K562 (cell line): ENCODE data around the gene CRYGC. TPM values are rescaled to one million over a fixed set of nuclear protein-coding genes. Genes with fewer than 3 reads are reported as not detected.

Source experiments
- ATAC-seq: fragments of 200-7000 bp; cut with Tn5 transposase; 3 replicates; pipeline ENCODE4 v1.9.1; 2020; ENCODE audit warnings: moderate library complexity
- BruUV-seq: library from RNA; stranded (reverse); fragments of 400-500 nt; replicated peaks from 2 replicates; lab custom pipeline; 2021; lab: Mats Ljungman, UMichigan
- CTCF ChIA-PET: fragments of 300-600 bp; formaldehyde crosslinking; extraction: SDS; loops from one replicate; lab custom pipeline; 2021; ENCODE audit warnings: low intra/inter-chr PET ratio; lab: Yijun Ruan, JAX
- POLR2A ChIA-PET: fragments of 300-600, 350-650 bp; sonication (Branson Sonifier 250); formaldehyde crosslinking; extraction: SDS; loops from one replicate; lab custom pipeline; 2021; ENCODE audit warnings: antibody characterized with exemption, inconsistent platforms; lab: Yijun Ruan, JAX
- DNase-seq, 4 experiments: peaks; one replicate each; pipeline versions ENCODE4 v3.0.0 to v3.0.0-alpha.2; 2011 to 2018; ENCODE audit warnings: low spot score in 3 of 4, mixed read lengths in 3 of 4; ENCODE audit errors: extremely low read depth in 1 of 4
- FAIRE-seq: peaks from 2 replicates; lab custom pipeline; 2011; peaks lifted over from hg19 to GRCh38; lab: Jason Lieb, UNC
- H2AFZ ChIP-seq: 2 replicates; pipeline ENCODE4 v1.6.0; 2011; ENCODE audit warnings: low read depth, low read length, control low read depth, inconsistent platforms
- H3K27ac ChIP-seq: fragments of 200-600 bp; 3 replicates; pipeline ENCODE4 v1.8.0; 2011; ENCODE audit warnings: low read depth, mild to moderate bottlenecking, control low read depth, inconsistent platforms, low read length, moderate library complexity, mixed read lengths; ENCODE audit errors: extremely low read depth
- H3K27me3 ChIP-seq, 2 experiments: fragments of 300-600 bp in 1 of 2; 2 replicates in 1 of 2; 3 replicates in 1 of 2; pipeline versions ENCODE4 v1.6.0 to v1.8.0; 2011; ENCODE audit warnings: inconsistent platforms in 2 of 2, low read length in 2 of 2, mild to moderate bottlenecking in 1 of 2, mixed read lengths in 1 of 2, moderate library complexity in 1 of 2; ENCODE audit not compliant: control insufficient read depth in 2 of 2, insufficient read depth in 2 of 2
- H3K36me3 ChIP-seq: fragments of 300-600 bp; 3 replicates; pipeline ENCODE4 v1.8.0; 2011; ENCODE audit warnings: mild to moderate bottlenecking, low read length, inconsistent platforms; ENCODE audit not compliant: control insufficient read depth, insufficient read depth
- H3K4me1 ChIP-seq, 2 experiments: fragments of 200-600 bp in 1 of 2; replicated peaks in 1 of 2; 2 replicates in 1 of 2; 3 replicates in 1 of 2; pipeline versions ENCODE4 v1.5.1 to v1.8.0; 2011; ENCODE audit warnings: inconsistent platforms in 2 of 2, low read length in 2 of 2, mild to moderate bottlenecking in 1 of 2, mixed read lengths in 1 of 2, moderate library complexity in 1 of 2; ENCODE audit not compliant: control insufficient read depth in 2 of 2, insufficient read depth in 2 of 2
- H3K4me2 ChIP-seq: 2 replicates; pipeline ENCODE4 v1.6.1; 2011; ENCODE audit warnings: low read length, control low read depth, inconsistent platforms, mixed read lengths; ENCODE audit not compliant: insufficient read depth
- H3K4me3 ChIP-seq: fragments of 200-600 bp; sonication (generic), shearing (Covaris generic); 2 replicates; pipeline ENCODE4 v1.5.1; 2016; ENCODE audit warnings: control low read depth, inconsistent platforms
- H3K79me2 ChIP-seq: fragments of 200-600 bp; 3 replicates; pipeline ENCODE4 v1.8.0; 2011; ENCODE audit warnings: low read length, inconsistent platforms; ENCODE audit not compliant: control insufficient read depth, insufficient read depth
- H3K9ac ChIP-seq, 2 experiments: 2 replicates each; pipeline versions ENCODE4 v1.6.0 to v1.6.1; 2011; ENCODE audit warnings: low read depth in 2 of 2, low read length in 2 of 2, control low read depth in 1 of 2, inconsistent platforms in 1 of 2, mild to moderate bottlenecking in 1 of 2, mixed read lengths in 1 of 2; ENCODE audit not compliant: insufficient read depth in 1 of 2
- H3K9me1 ChIP-seq: one replicate; pipeline ENCODE4 v1.6.0; 2011; ENCODE audit warnings: inconsistent platforms, mild to moderate bottlenecking, low read length, moderate library complexity; ENCODE audit not compliant: control insufficient read depth, insufficient read depth
- H3K9me3 ChIP-seq: replicated peaks from 2 replicates; pipeline ENCODE4 v1.5.1; 2011; ENCODE audit warnings: low read depth, low read length, inconsistent platforms; ENCODE audit not compliant: control insufficient read depth, insufficient read depth
- H4K20me1 ChIP-seq: replicated peaks from 2 replicates; pipeline ENCODE4 v1.6.1; 2011; ENCODE audit warnings: low read length, inconsistent platforms, mixed read lengths; ENCODE audit not compliant: control insufficient read depth, insufficient read depth
- MYC ChIP-seq, 2 experiments: fragments of 250-450 bp in 1 of 2; sonication (Bioruptor Pico) in 1 of 2; IDR thresholded peaks; 2 replicates each; pipeline versions ENCODE4 v1.5.1 to v1.6.1; 2012 to 2021; ENCODE audit warnings: low read depth in 2 of 2, borderline replicate concordance in 1 of 2, improper control_type of control experiment in 1 of 2, low read length in 1 of 2, mild to moderate bottlenecking in 1 of 2, moderate library complexity in 1 of 2
- REST ChIP-seq, 2 experiments: fragments of 450-650 bp; formaldehyde crosslinking in 1 of 2; IDR thresholded peaks; 2 replicates each; pipeline versions ENCODE4 v1.4.0 to v1.6.1; 2014 to 2020; ENCODE audit warnings: mild to moderate bottlenecking in 2 of 2, borderline replicate concordance in 1 of 2, low read depth in 1 of 2
- in situ Hi-C: fragments of 300-500 bp; cut with MboI; formaldehyde crosslinking; loops from 4 replicates; pipeline ENCODE4 v1.15.0; 2018; ENCODE audit warnings: inconsistent platforms, mixed read lengths
- intact Hi-C: fragments of 100-400 bp; cut with micrococcal nuclease; formaldehyde crosslinking; loops from 2 replicates; pipeline ENCODE4 v1.14.2; 2022
- polyA plus RNA-seq, 8 experiments: library from polyadenylated mRNA; depleted of rRNA in 4 of 8; stranded (reverse) in 5 of 8; unstranded in 3 of 8; fragments of >200 nt; fragmentation: Nextera tagmentation in 2 of 8; fragmentation: Illumina TruSeq in 1 of 8; extraction: Ambion mirVana in 2 of 8; extraction: Trizol in 1 of 8; gene quantifications; 2 replicates each; pipeline versions ENCODE4 v1.2.1 to v1.2.3, GENCODE V29; 2011 to 2014; ENCODE audit warnings: inconsistent platforms in 1 of 8, missing spikeins in 1 of 8
- total RNA-seq, 7 experiments: library from RNA; depleted of rRNA in 6 of 7; stranded (reverse); fragments of >200 nt in 6 of 7; fragmentation: Illumina TruSeq in 2 of 7; extraction: Trizol in 2 of 7; gene quantifications; 2 replicates each; pipeline versions ENCODE4 v1.2.1 to v1.2.3, GENCODE V29; 2011 to 2021; ENCODE audit warnings: low replicate concordance in 1 of 7

Gene CRYGC
- total and polyA plus RNA-seq, 9 of the 15 experiments (the other 6 are each of a cell fraction or from before 2014, with no cell fraction given), result not detected

- in situ Hi-C loops, result no loop called here
These were observed 17.4 kb upstream of the CRYGC start for GRCh38 chr2:208147008-208147407.

More at GRCh38 chr2:208147008-208147407, 17.4 kb upstream of the CRYGC start:
- no peak for FAIRE-seq
- POLR2A ChIA-PET, result no interaction called here
- H3K9me1 ChIP-seq, result no peaks in the 10 kb centered on the region
- H2AFZ ChIP-seq, result no peak overlapping the region
- no peaks in the 10 kb centered on the region for H3K79me2 ChIP-seq
- H3K4me1 ChIP-seq, result no peaks in the 10 kb centered on the region
- no peak for DNase-seq
- H3K27me3 ChIP-seq, result no peaks in the 10 kb centered on the region
- H3K9me3 ChIP-seq, result no peaks in the 10 kb centered on the region
- TF ChIP-seq REST (IDR thresholded peaks at IDR 0.05; ENCODE audit: borderline replicate concordance) (peak; percentile 14; the same call in 1 of the 2 replicates), REST (CRISPR knock-in tag; IDR thresholded peaks at IDR 0.05; ENCODE audit: low read depth) (no peak), MYC (IDR thresholded peaks at IDR 0.05; ENCODE audit: low read depth, low read length) (no peak), MYC (CRISPR knock-in tag; IDR thresholded peaks at IDR 0.05; ENCODE audit: borderline replicate concordance, low read depth) (no peak)
- no peaks in the 10 kb centered on the region for H4K20me1 ChIP-seq
- no peak overlapping the region for H3K4me3 ChIP-seq
- no TSS peak for BruUV-seq
- intact Hi-C loops, result no loop called here
- no peak overlapping the region for H3K4me2 ChIP-seq
- ATAC-seq, result no peak
- no peak overlapping the region for H3K9ac ChIP-seq
- no peaks in the 10 kb centered on the region for H3K36me3 ChIP-seq
- CTCF ChIA-PET, result no interaction called here
- no peak overlapping the region for H3K27ac ChIP-seq
